Trophoblast cell (in vitro differentiated cells and primary cell): Measurements from ENCODE around the gene TIMELESS.

Source experiments
- DNase-seq, 2 donors: peaks; one replicate each; pipeline ENCODE4 v3.0.0-alpha.2; 2016
- H2AFZ ChIP-seq: 2 replicates; pipeline ENCODE4 v1.6.1; 2013; ENCODE audit warnings: low read length, moderate library complexity, mild to moderate bottlenecking; ENCODE audit not compliant: insufficient read depth, poor library complexity
- H2AK5ac ChIP-seq: 2 replicates; pipeline ENCODE4 v1.6.1; 2013; ENCODE audit warnings: mild to moderate bottlenecking, low read length
- H2BK120ac ChIP-seq: 2 replicates; pipeline ENCODE4 v1.6.1; 2013; ENCODE audit warnings: low read length, mild to moderate bottlenecking, moderate library complexity; ENCODE audit not compliant: insufficient read depth, poor library complexity
- H2BK12ac ChIP-seq: 2 replicates; pipeline ENCODE4 v1.6.1; 2013; ENCODE audit warnings: mild to moderate bottlenecking, low read length, moderate library complexity
- H2BK5ac ChIP-seq: 2 replicates; pipeline ENCODE4 v1.6.1; 2013; ENCODE audit warnings: low read length, low read depth, moderate library complexity, mild to moderate bottlenecking; ENCODE audit not compliant: poor library complexity
- H3K14ac ChIP-seq: 2 replicates; pipeline ENCODE4 v1.6.1; 2013; ENCODE audit warnings: mild to moderate bottlenecking, low read length
- H3K18ac ChIP-seq: 2 replicates; pipeline ENCODE4 v1.6.1; 2013; ENCODE audit warnings: mild to moderate bottlenecking, low read length
- H3K23ac ChIP-seq: 2 replicates; pipeline ENCODE4 v1.6.1; 2013; ENCODE audit warnings: low read length
- H3K27ac ChIP-seq: 2 replicates; pipeline ENCODE4 v1.5.1; 2013; ENCODE audit warnings: low read depth, mild to moderate bottlenecking, inconsistent platforms, low read length, moderate library complexity
- H3K27me3 ChIP-seq: 2 replicates; pipeline ENCODE4 v1.6.1; 2013; ENCODE audit warnings: inconsistent platforms, mild to moderate bottlenecking, low read length, moderate library complexity; ENCODE audit not compliant: insufficient read depth
- H3K36me3 ChIP-seq, 2 experiments: 1 replicate in 1 of 2; 2 replicates in 1 of 2; pipeline ENCODE4 v1.6.1; 2013; ENCODE audit warnings: low read length in 2 of 2, mild to moderate bottlenecking in 2 of 2, moderate library complexity in 1 of 2; ENCODE audit not compliant: insufficient read depth in 2 of 2, control insufficient read depth in 1 of 2
- H3K4ac ChIP-seq: 2 replicates; pipeline ENCODE4 v1.6.1; 2013; ENCODE audit warnings: low read depth, mild to moderate bottlenecking, low read length, moderate library complexity
- H3K4me1 ChIP-seq, 2 experiments: 1 replicate in 1 of 2; 2 replicates in 1 of 2; pipeline ENCODE4 v1.6.1; 2013; ENCODE audit warnings: low read length in 2 of 2, mild to moderate bottlenecking in 2 of 2, moderate library complexity in 1 of 2; ENCODE audit not compliant: insufficient read depth in 2 of 2, control insufficient read depth in 1 of 2
- H3K4me2 ChIP-seq: 2 replicates; pipeline ENCODE4 v1.6.1; 2013; ENCODE audit warnings: inconsistent platforms, mild to moderate bottlenecking, low read length, moderate library complexity
- H3K4me3 ChIP-seq: 2 replicates; pipeline ENCODE4 v1.5.1; 2013; ENCODE audit warnings: mild to moderate bottlenecking, low read depth, low read length, inconsistent platforms
- H3K79me1 ChIP-seq: one replicate; pipeline ENCODE4 v1.6.1; 2013; ENCODE audit warnings: low read length
- H3K79me2 ChIP-seq: 2 replicates; pipeline ENCODE4 v1.6.1; 2013; ENCODE audit warnings: low read length, mild to moderate bottlenecking; ENCODE audit not compliant: control insufficient read depth, insufficient read depth, poor library complexity
- H3K9ac ChIP-seq: 2 replicates; pipeline ENCODE4 v1.6.1; 2013; ENCODE audit warnings: mild to moderate bottlenecking, low read length
- H3K9me3 ChIP-seq: 2 replicates; pipeline ENCODE4 v1.6.1; 2013; ENCODE audit warnings: low read depth, mild to moderate bottlenecking, control low read depth, inconsistent platforms, low read length; ENCODE audit not compliant: insufficient read depth
- H4K12ac ChIP-seq: 2 replicates; pipeline ENCODE4 v1.6.1; 2013; ENCODE audit warnings: low read depth, mild to moderate bottlenecking, low read length, moderate library complexity
- H4K8ac ChIP-seq: 2 replicates; pipeline ENCODE4 v1.6.1; 2013; ENCODE audit warnings: low read depth, mild to moderate bottlenecking, low read length, moderate library complexity
- H4K91ac ChIP-seq: one replicate; pipeline ENCODE4 v1.6.1; 2013; ENCODE audit warnings: low read depth, mild to moderate bottlenecking, low read length, moderate library complexity
- WGBS: extraction: QIAGEN DNeasy Blood & Tissue Kit; methylation state at CpG from one replicate; pipeline ENCODE4 v1.1.7; 2013; ENCODE audit warnings: missing lambda C conversion rate; ENCODE audit not compliant: insufficient read length, insufficient coverage; ENCODE audit errors: extremely low coverage; 5-methylcytosine and 5-hydroxymethylcytosine counted together

Gene TIMELESS

DNA sequence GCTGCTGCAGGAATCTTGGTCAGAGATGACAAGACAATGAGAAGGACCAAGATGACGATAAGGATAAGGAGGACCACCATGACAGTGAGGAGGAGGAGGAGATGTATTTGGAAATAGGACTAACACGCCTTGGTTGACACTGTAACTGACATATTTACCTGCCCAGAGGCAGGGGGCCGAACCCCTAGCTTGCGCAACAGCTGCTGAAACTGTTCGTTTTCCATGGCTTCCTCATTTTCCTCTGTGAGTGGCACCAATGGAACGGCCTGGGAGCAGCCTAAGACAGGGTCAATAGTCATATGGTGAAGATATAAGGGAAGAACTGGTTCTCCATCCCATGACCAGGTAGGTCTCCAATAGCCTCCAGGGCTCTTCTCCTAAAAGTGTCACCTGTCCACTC lies 28.8 kb downstream of the TIMELESS start:
- WGBS: no CpG with 5 or more reads among the region's 6 CpGs

GRCh38 chr12:56417739-56418138 lies 31.5 kb downstream of the TIMELESS start:
- no peak overlapping the region for H3K4me3 ChIP-seq
- no peak overlapping the region for H3K23ac ChIP-seq
- no peak overlapping the region for H3K4ac ChIP-seq
- H3K9ac ChIP-seq: no peak overlapping the region
- no peak overlapping the region for H3K4me2 ChIP-seq
- H4K8ac ChIP-seq: no peak overlapping the region
- H4K12ac ChIP-seq: no peak overlapping the region
- H3K4me1 ChIP-seq: no peaks in the 10 kb centered on the region
- no peak overlapping the region for H3K18ac ChIP-seq
- no peaks in the 10 kb centered on the region for H3K79me2 ChIP-seq
- H3K27ac ChIP-seq: no peak overlapping the region
- H3K36me3 ChIP-seq: peaks cover 35 to 53% of the 10 kb centered on the region in 2 experiments
- no peak overlapping the region for H2BK120ac ChIP-seq
- no peaks in the 10 kb centered on the region for H3K79me1 ChIP-seq
- no CpG with 5 or more reads among the region's 11 CpGs for WGBS
- H2BK12ac ChIP-seq: no peak overlapping the region
- no peak overlapping the region for H4K91ac ChIP-seq
- no peak overlapping the region for H3K14ac ChIP-seq
- no peak for DNase-seq
- H2AK5ac ChIP-seq: no peak overlapping the region
- no peak overlapping the region for H2AFZ ChIP-seq
- no peak overlapping the region for H2BK5ac ChIP-seq
- H3K27me3 ChIP-seq: no peaks in the 10 kb centered on the region
- no peaks in the 10 kb centered on the region for H3K9me3 ChIP-seq

More for the DNA sequence above, 28.8 kb downstream of the TIMELESS start:
- no peak overlapping the region for H3K4me2 ChIP-seq
- DNase-seq: peak; percentile 57 to 62
- H2BK12ac ChIP-seq: no peak overlapping the region
- no peak overlapping the region for H3K4me3 ChIP-seq
- H4K8ac ChIP-seq: no peak overlapping the region
- no peak overlapping the region for H3K14ac ChIP-seq
- H3K27me3 ChIP-seq: no peaks in the 10 kb centered on the region
- H2BK120ac ChIP-seq: no peak overlapping the region
- H4K12ac ChIP-seq: no peak overlapping the region
- no peaks in the 10 kb centered on the region for H3K4me1 ChIP-seq
- no peak overlapping the region for H2AFZ ChIP-seq
- peaks cover 3% of the 10 kb centered on the region for H3K9me3 ChIP-seq
- H3K79me2 ChIP-seq: no peaks in the 10 kb centered on the region
- no peak overlapping the region for H3K18ac ChIP-seq
- no peak overlapping the region for H2AK5ac ChIP-seq
- no peak overlapping the region for H3K23ac ChIP-seq
- no peak overlapping the region for H3K4ac ChIP-seq
- H3K27ac ChIP-seq: no peak overlapping the region
- H3K36me3 ChIP-seq: peaks cover 47 to 58% of the 10 kb centered on the region in 2 experiments
- no peak overlapping the region for H3K9ac ChIP-seq
- no peak overlapping the region for H2BK5ac ChIP-seq
- no peak overlapping the region for H4K91ac ChIP-seq
- no peaks in the 10 kb centered on the region for H3K79me1 ChIP-seq

- no peak for DNase-seq
- Histone ChIP-seq H3K36me3 (peaks cover 19 to 30% of the 10 kb centered on the region in 2 experiments), H3K4ac (no peak overlapping the region), H4K8ac (no peak overlapping the region), H4K12ac (no peak overlapping the region), H3K4me1 (peaks cover 0 to 2% of the 10 kb centered on the region in 2 experiments), H2BK120ac (no peak overlapping the region), H3K23ac (no peak overlapping the region), H3K9ac (no peak overlapping the region), H4K91ac (no peak overlapping the region), H2BK12ac (no peak overlapping the region), H3K14ac (no peak overlapping the region), H3K79me2 (no peaks in the 10 kb centered on the region), H3K4me3 (no peak overlapping the region), H3K18ac (no peak overlapping the region), H3K79me1 (no peaks in the 10 kb centered on the region), H3K27ac (no peak overlapping the region), H2BK5ac (no peak overlapping the region), H3K9me3 (peaks cover 1% of the 10 kb centered on the region), H2AFZ (no peak overlapping the region), H3K27me3 (no peaks in the 10 kb centered on the region), H2AK5ac (no peak overlapping the region), H3K4me2 (no peak overlapping the region)
- no CpG with 5 or more reads among the region's 3 CpGs for WGBS
Measured at GRCh38 chr12:56414401-56414800, 34.8 kb downstream of the TIMELESS start.

GRCh38 chr12:56413392-56413791 lies 35.8 kb downstream of the TIMELESS start:
- Histone ChIP-seq H3K14ac (no peak overlapping the region), H3K18ac (no peak overlapping the region), H3K79me1 (no peaks in the 10 kb centered on the region), H3K23ac (no peak overlapping the region), H3K9ac (no peak overlapping the region), H3K27me3 (no peaks in the 10 kb centered on the region), H3K79me2 (no peaks in the 10 kb centered on the region), H4K12ac (no peak overlapping the region), H4K8ac (no peak overlapping the region), H3K4me1 (peaks cover 0 to 2% of the 10 kb centered on the region in 2 experiments), H3K36me3 (peaks cover 13 to 24% of the 10 kb centered on the region in 2 experiments), H3K4ac (no peak overlapping the region), H2BK5ac (no peak overlapping the region), H3K4me3 (no peak overlapping the region), H3K9me3 (peaks cover 2% of the 10 kb centered on the region), H3K4me2 (no peak overlapping the region), H2BK12ac (no peak overlapping the region), H4K91ac (no peak overlapping the region), H3K27ac (no peak overlapping the region), H2AFZ (no peak overlapping the region), H2BK120ac (no peak overlapping the region), H2AK5ac (no peak overlapping the region)
- WGBS: no CpG with 5 or more reads among the region's 7 CpGs
- DNase-seq: no peak
